Adrenal gland (tissue), 12 donors: ENCODE measurements around the gene PPL. TPM values are rescaled to one million over a fixed set of nuclear protein-coding genes. Genes with fewer than 3 reads are reported as not detected.

Source experiments
- DNase-seq, 7 donors: peaks; one replicate each; pipeline ENCODE4 v3.0.0-alpha.2; 2019 to 2020
- H3K27ac ChIP-seq, 5 donors: fragments of 200-600 bp; sonication (generic) in 4 of 5; 1 replicate in 3 of 5; 2 replicates in 2 of 5; pipeline versions ENCODE4 v1.5.1 to v1.8.0; 2016 to 2020; ENCODE audit warnings: mild to moderate bottlenecking in 1 of 5
- H3K27me3 ChIP-seq: fragments of 200-600 bp; 2 replicates; pipeline ENCODE4 v1.8.0; 2021
- H3K36me3 ChIP-seq, 2 donors: fragments of 200-600 bp; replicated peaks in 1 of 2; 1 replicate in 1 of 2; 2 replicates in 1 of 2; pipeline versions ENCODE4 v1.5.1 to v1.8.0; 2018 to 2022
- H3K4me1 ChIP-seq, 2 donors: fragments of 200-600 bp; replicated peaks in 1 of 2; 1 replicate in 1 of 2; 2 replicates in 1 of 2; pipeline versions ENCODE4 v1.5.1 to v1.8.0; 2018 to 2021
- H3K4me3 ChIP-seq, 4 donors: fragments of 200-600 bp; sonication (generic) in 3 of 4; one replicate each; pipeline ENCODE4 v1.5.1; 2016 to 2018
- H3K9me3 ChIP-seq, 3 donors: fragments of 200-600 bp; sonication (generic) in 1 of 3; replicated peaks in 1 of 3; 1 replicate in 2 of 3; 2 replicates in 1 of 3; pipeline versions ENCODE4 v1.5.1 to v1.8.0; 2016 to 2021
- CTCF ChIP-seq, 6 experiments: fragments of 450-650 bp in 4 of 6; fragments of 200-600 bp in 2 of 6; sonication (generic) in 1 of 6; IDR thresholded peaks; 1 replicate in 5 of 6; 2 replicates in 1 of 6; pipeline versions ENCODE4 v1.5.1 to v1.8.0; 2016 to 2021; ENCODE audit warnings: antibody characterized with exemption in 6 of 6, mild to moderate bottlenecking in 2 of 6, moderate library complexity in 1 of 6
- POLR2A ChIP-seq, 2 donors: fragments of 450-650 bp; IDR thresholded peaks; one replicate each; pipeline ENCODE4 v1.6.1; 2017; ENCODE audit warnings: antibody characterized with exemption in 2 of 2, mild to moderate bottlenecking in 2 of 2, moderate library complexity in 1 of 2
- WGBS, 4 donors: extraction: QIAGEN DNeasy Blood & Tissue Kit in 2 of 4; methylation state at CpG; one replicate each; pipeline versions ENCODE4 v1.1.5 to v1.1.7; 2013 to 2017; 5-methylcytosine and 5-hydroxymethylcytosine counted together
- intact Hi-C, 2 donors: fragments of 100-400 bp; cut with DNase I; formaldehyde crosslinking; loops; one replicate each; pipeline versions ENCODE4 v1.14.1 to v1.15.0; 2022 to 2023
- polyA plus RNA-seq, 3 donors: library from polyadenylated mRNA; stranded (reverse); fragments of 200-250 nt in 2 of 3; fragments of 350-450 nt in 1 of 3; fragmentation: Illumina TruSeq in 1 of 3; extraction: RNeasy Lipid Tissue Mini Kit (QIAGEN cat#74804) in 1 of 3; gene quantifications; one replicate each; pipeline ENCODE4 v1.2.3, GENCODE V29; 2013 to 2014
- total RNA-seq, 9 donors: library from RNA; depleted of rRNA in 4 of 9; stranded (reverse); fragments of >200 nt in 4 of 9; fragments of 120-200 nt in 1 of 9; fragmentation: NEBNext Ultra II Directional in 1 of 9; extraction: Animal tissue kit (Norgen Biotek cat#: 25700) in 1 of 9; gene quantifications; one replicate each; pipeline versions ENCODE4 v1.1.0 to v1.2.4, GENCODE V29; 2013 to 2023
- donor health status: healthy with polysubstance abuse.
- donor health status: Bipolar disorder and iron deficiency.
- donor health status: DM: yes; HTN: yes; CAD: no.
- donor health status: DM: no; HTN: no; CAD: no.
- donor health status: DM: no; HTN: no; CAD: no.
- donor health status: DM: yes; HTN: yes; CAD: no.

Gene PPL
- total and polyA plus RNA-seq, 12 donors: 0.38 to 20.9 (median 14.7) TPM

GRCh38 chr16:4847774-4848587, 89.0 kb downstream of the PPL start:
- Histone ChIP-seq H3K4me3 (peak overlapping the region; percentile 5 to 88 (median 76)), H3K27me3 (no peaks in the 10 kb centered on the region), H3K4me1 (peaks cover 26 to 60% of the 10 kb centered on the region in 2 donors), H3K27ac (peak overlapping the region; percentile 84 to 99 (median 98)), H3K36me3 (peaks cover 0 to 21% of the 10 kb centered on the region in 2 donors), H3K9me3 (no peaks in the 10 kb centered on the region)
- TF ChIP-seq POLR2A (IDR thresholded peaks at IDR 0.05) (peak in 1 of 2 donors; percentile 36), CTCF (IDR thresholded peaks at IDR 0.05) (no peak)
- WGBS, 4 donors: 0 to 1% (median 0%) methylated on average over 24 to 83 of the region's 83 CpGs
- intact Hi-C loops: loop anchor here in 1 of 2 donors (10.0 kb wide), 1 partner anchor 107 kb away; the partner anchor contains the start of gene SEC14L5
- peak; percentile 72 to 88 (median 78) for DNase-seq

GRCh38 chr16:4846901-4847773, 89.8 kb downstream of the PPL start, which contains the start of the genes GLYR1 and UBN1:
GLYR1 (minus strand) TSS chr16:4847288; CDS start chr16:4847265, 23 bp downstream.
UBN1 (plus strand) TSS chr16:4847481; CDS start chr16:4852918, 5,437 bp downstream.
- 0 to 1% (median 0%) methylated on average over 2 to 124 of the region's 126 CpGs; no CpG with 5 or more reads in 1 of the 4 donors for WGBS, 4 donors
- intact Hi-C loops: loop anchor here in 1 of 2 donors (10.0 kb wide), 1 partner anchor 108 kb away; the partner anchor contains the start of gene SEC14L5
- TF ChIP-seq POLR2A (IDR thresholded peaks at IDR 0.05) (peak; percentile 59 to 96), CTCF (IDR thresholded peaks at IDR 0.05) (no peak)
- Histone ChIP-seq H3K27me3 (no peaks in the 10 kb centered on the region), H3K4me1 (peaks cover 26 to 51% of the 10 kb centered on the region in 2 donors), H3K4me3 (peak within 1 kb of the TSS; percentile 87 to 97 (median 92)), H3K9me3 (no peaks in the 10 kb centered on the region), H3K36me3 (peaks cover 0 to 29% of the 10 kb centered on the region in 2 donors), H3K27ac (peak within 1 kb of the TSS; percentile 85 to 99 (median 98))
- peak; percentile 99 to 100 (median 100) for DNase-seq

GRCh38 chr16:4846503-4846900, 90.4 kb downstream of the PPL start:
- intact Hi-C loops: loop anchor here in 1 of 2 donors (10.0 kb wide), 1 partner anchor 108 kb away; the partner anchor contains the start of gene SEC14L5
- peaks cover 26 to 45% of the 10 kb centered on the region in 2 donors for H3K4me1 ChIP-seq
- DNase-seq: peak; percentile 63 to 90 (median 82)

More at GRCh38 chr16:4846503-4846900, 90.4 kb downstream of the PPL start:
- TF ChIP-seq CTCF (IDR thresholded peaks at IDR 0.05) (no peak), POLR2A (IDR thresholded peaks at IDR 0.05) (peak in 1 of 2 donors; percentile 84)
- WGBS, 4 donors: 0% methylated on average over 8 to 27 of the region's 27 CpGs
- Histone ChIP-seq H3K36me3 (peaks cover 0 to 35% of the 10 kb centered on the region in 2 donors), H3K9me3 (no peaks in the 10 kb centered on the region), H3K4me3 (peak overlapping the region; percentile 87 to 97 (median 92)), H3K27me3 (no peaks in the 10 kb centered on the region), H3K27ac (peak overlapping the region; percentile 85 to 99 (median 98))
